GM18517 (cell line): ENCODE measurements around the gene PRKG1.
"Not testable (repeated sequence)": the region's sequence is repeated elsewhere in the genome, so short reads cannot be mapped to it uniquely, and the experiment has no call there.

Experiments used
- ATAC-seq: cut with Tn5 transposase; IDR thresholded peaks from one replicate; pipeline ENCODE4 v1.9.1; 2021; ENCODE audit warnings: mild to moderate bottlenecking, moderate library complexity; ENCODE audit not compliant: unreplicated experiment

The PRKG1 gene

GRCh38 chr10:51112013-51112412 is 37.7 kb downstream of the PRKG1 start:
- no peak for ATAC-seq

GRCh38 chr10:51113007-51113406 is 38.7 kb downstream of the PRKG1 start:
- no peak for ATAC-seq

GRCh38 chr10:51117053-51117660 is 42.9 kb downstream of the PRKG1 start:
- ATAC-seq = no peak

- ATAC-seq = no peak
These were observed 43.5 kb downstream of the PRKG1 start for GRCh38 chr10:51117794-51118193.

GRCh38 chr10:51119441-51119840 is 45.2 kb downstream of the PRKG1 start:
- ATAC-seq = no peak

- no peak for ATAC-seq
These were observed 47.6 kb downstream of the PRKG1 start for GRCh38 chr10:51121861-51122260.

GRCh38 chr10:51124852-51125251 is 50.6 kb downstream of the PRKG1 start:
- ATAC-seq = no peak

GRCh38 chr10:51125518-51125917 is 51.2 kb downstream of the PRKG1 start:
- no peak for ATAC-seq

- no peak for ATAC-seq
These were observed 55.8 kb downstream of the PRKG1 start for GRCh38 chr10:51129946-51130544.

GRCh38 chr10:51137756-51138529 is 63.7 kb downstream of the PRKG1 start:
- peak; percentile 59 for ATAC-seq

GRCh38 chr10:51139176-51139575 is 64.9 kb downstream of the PRKG1 start:
- no peak for ATAC-seq

GRCh38 chr10:51141010-51141409 is 66.7 kb downstream of the PRKG1 start:
- no peak for ATAC-seq

GRCh38 chr10:51144161-51144781 is 70.0 kb downstream of the PRKG1 start:
- no peak for ATAC-seq

- ATAC-seq = no peak
These were observed 71.1 kb downstream of the PRKG1 start for GRCh38 chr10:51145375-51145774.

- ATAC-seq = no peak
These were observed 73.5 kb downstream of the PRKG1 start for GRCh38 chr10:51147644-51148399.

GRCh38 chr10:51156926-51157325 is 82.6 kb downstream of the PRKG1 start:
- ATAC-seq = no peak

GRCh38 chr10:51158832-51159231 is 84.5 kb downstream of the PRKG1 start:
- ATAC-seq = no peak

GRCh38 chr10:51159841-51160240 is 85.6 kb downstream of the PRKG1 start:
- no peak for ATAC-seq

GRCh38 chr10:51162002-51162401 is 87.7 kb downstream of the PRKG1 start:
- no peak for ATAC-seq

- ATAC-seq = not testable (repeated sequence)
These were observed 89.2 kb downstream of the PRKG1 start for GRCh38 chr10:51163380-51164049.
